ENCODE measurements around the gene DNAJC9.

GRCh38 chr10:73251683-73252444 is 4.8 kb upstream of the DNAJC9 start:
- TF ChIP-seq POLR2AphosphoS5 (IDR thresholded peaks at IDR 0.05; ENCODE audit: low read depth): peak; percentile 40; the same call in 1 of the 2 replicates
- no peak for TF ChIP-seq CTCF (IDR thresholded peaks at IDR 0.05; ENCODE audit: insufficient read depth, low read length)

All from HL-60 (cell line).